Right ventricle myocardium superior (tissue), 1 donor: Measurements from ENCODE around the gene PUS1. TPM values are rescaled to one million over a fixed set of nuclear protein-coding genes. Genes with fewer than 3 reads are reported as not detected.

Experiments
- total RNA-seq: library from RNA; stranded (reverse); fragmentation: NEBNext Ultra II Directional; extraction: Animal tissue kit (Norgen Biotek cat#: 25700); gene quantifications from one replicate; pipeline ENCODE4 v1.2.1, GENCODE V29; 2021
- donor health status: DM: no; HTN: yes; CAD: no; lungs with severe emphysema.

PUS1 gene
- total RNA-seq, 1 donor from 2014 or later = 5.8 TPM

Other genes with a start within 250 kb of the PUS1 start
- gene SFSWAP, start 218.2 kb upstream of the PUS1 start, total RNA-seq = 19.4 TPM
- gene MMP17, start 100.9 kb upstream of the PUS1 start, total RNA-seq = 1.3 TPM
- gene ULK1, start 34.7 kb upstream of the PUS1 start, total RNA-seq = 49.8 TPM
- 12.3 TPM for gene EP400, start 20.7 kb downstream of the PUS1 start, total RNA-seq
- gene DDX51, start 215.0 kb downstream of the PUS1 start, total RNA-seq = 10.3 TPM
- gene NOC4L, start 215.2 kb downstream of the PUS1 start, total RNA-seq = 9.5 TPM